HG03139 (cell line): ENCODE results near the gene KRT73.

Experiments used
- ATAC-seq: cut with Tn5 transposase; IDR thresholded peaks from one replicate; pipeline ENCODE4 v1.9.1; 2021; ENCODE audit not compliant: unreplicated experiment

The KRT73 gene

DNA sequence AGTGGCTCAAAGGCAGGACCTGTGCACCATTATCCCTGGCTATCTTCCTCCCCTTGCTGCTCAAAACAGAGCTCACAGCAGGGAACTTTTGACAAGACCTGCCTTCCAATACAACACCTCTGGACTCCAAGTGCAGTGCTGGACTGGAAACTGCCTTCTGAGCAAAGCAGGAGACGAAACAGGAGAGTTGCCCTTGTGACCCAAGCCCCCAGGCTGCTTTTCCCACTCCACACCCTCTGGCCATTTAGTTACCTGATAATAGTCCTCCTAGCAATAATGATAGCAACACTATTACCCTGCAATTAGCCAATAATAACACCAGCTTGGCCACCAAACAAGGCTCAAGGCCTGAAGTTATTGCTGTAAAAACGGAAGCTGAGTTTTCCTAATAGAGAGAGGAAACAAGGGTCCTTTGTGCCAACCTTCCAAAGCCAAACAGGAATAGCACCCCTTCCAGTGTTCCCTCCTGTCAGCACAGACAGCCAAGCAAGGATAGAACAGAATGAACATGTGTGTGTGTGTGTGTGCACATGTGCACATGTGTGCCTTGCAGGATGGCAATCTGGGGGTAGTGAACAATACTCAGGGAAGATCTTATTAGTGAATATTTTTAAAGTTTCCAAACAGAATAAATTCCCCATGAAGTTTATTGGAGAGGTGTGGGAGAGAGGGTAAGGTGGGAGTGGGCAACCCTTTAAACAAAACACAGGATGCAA, 9.2 kb upstream of the KRT73 start:
- ATAC-seq, result no peak

DNA sequence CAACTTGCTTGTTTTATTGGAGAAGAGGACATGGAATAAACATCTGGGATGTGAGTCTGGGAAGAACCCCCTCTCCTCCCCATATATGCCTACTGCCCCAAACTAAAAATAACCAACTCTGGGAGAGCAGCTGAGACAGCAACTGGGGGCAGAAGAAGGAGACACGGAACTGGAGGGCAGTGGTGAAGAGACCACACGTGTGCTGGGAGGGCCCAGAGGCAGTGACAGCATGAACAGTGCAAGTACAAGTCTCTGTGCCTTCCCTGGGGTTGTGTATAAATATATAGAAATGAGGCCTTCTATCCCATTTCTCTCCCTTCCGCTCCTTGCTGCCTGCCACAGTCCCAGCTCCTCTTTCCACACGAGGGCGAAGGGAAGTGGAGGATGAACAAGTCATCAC, 4.0 kb upstream of the KRT73 start:
- no peak for ATAC-seq

DNA sequence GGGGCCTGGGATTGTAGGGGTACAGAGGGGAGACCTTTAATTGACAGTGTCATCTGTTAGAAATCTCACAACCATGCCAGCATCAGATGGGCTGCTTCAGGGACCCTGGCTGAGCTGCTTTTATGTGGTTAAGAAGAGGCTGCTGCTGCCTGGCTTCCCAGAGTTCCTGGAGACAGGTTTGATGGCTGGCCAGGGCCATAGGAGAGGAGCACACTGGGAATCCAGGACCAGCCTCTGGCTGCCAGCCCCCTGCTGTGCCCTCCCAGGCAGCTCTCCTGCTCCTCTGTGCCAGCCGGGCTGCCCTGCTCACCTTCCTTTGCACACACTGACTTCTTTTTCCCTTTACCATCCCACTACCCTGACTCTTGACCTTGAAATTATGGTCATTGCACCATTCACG, 507 bp upstream of the KRT73 start:
- ATAC-seq, result no peak

DNA sequence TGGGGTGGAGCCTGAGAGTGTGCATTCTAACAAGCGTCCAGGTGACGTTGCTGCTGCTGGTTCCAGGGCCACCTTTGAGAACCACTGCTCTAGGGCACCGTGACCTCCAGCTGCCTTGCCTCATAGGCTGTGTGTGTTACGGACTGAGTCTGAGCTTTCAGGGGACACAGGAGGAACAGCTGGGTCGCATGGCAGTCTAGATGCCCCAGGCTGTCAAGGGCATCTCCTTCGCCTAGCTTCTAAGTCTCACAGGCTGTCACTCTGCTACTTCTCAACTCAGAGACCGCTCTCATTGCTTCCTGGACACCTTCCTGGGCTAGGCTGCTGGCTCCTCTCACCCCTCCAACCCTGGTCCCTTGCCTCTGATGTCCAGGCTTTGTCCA, 965 bp downstream of the KRT73 start:
- no peak for ATAC-seq

DNA sequence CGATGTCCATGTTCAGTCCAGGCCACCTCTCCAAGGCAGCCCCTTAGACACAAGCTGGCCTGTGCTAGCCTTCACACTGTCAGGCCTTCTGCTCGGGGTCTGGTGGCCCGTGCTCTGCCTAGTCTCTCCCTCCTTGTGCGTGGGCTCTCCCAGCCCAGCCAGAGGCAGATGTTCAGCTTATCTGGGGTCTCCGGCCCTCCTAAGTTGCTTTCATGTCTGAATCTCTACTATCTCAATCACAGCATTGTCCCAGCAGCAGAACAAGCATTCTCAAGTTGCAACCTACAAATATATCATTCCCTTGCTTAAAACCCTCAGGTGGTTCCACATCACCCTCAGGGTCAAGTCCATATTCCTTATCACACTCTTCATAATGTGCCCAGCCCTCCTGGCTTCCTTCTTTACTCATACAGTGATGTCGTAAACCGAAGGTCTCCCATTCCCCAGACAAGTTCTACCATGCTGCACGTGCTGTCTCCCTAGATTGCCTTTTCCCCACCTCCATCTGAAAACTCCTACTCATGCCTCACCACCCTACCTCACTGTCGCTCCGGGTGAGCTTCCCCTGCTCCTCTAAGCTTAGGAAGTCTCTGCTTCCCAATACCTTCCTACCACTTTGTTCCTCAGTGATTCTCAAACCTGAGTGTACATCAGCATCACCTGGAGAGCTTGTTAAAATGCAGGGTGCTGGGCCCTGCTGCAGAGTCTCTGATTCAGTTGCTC, 1.5 kb downstream of the KRT73 start:
- no peak for ATAC-seq

DNA sequence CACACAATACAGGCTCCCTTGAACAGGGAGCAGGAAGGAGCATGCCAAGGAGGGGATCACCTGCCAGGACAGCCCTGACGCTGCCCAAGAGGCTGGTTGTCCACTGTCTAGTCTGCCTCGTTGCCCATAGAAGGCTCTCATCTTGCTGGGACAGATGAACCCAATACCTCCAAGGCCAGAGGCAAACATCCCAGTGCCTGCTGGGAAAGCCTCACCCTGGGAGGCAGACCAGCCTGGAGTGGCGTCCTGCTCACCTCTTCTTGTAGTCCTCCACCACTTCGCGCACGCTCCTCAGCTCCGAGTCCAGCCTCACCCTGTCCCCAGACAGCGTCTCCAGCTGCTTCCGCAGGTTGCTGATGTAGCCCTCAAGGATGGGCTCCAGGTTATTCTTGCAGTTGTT, 2.4 kb downstream of the KRT73 start:
- no peak for ATAC-seq

DNA sequence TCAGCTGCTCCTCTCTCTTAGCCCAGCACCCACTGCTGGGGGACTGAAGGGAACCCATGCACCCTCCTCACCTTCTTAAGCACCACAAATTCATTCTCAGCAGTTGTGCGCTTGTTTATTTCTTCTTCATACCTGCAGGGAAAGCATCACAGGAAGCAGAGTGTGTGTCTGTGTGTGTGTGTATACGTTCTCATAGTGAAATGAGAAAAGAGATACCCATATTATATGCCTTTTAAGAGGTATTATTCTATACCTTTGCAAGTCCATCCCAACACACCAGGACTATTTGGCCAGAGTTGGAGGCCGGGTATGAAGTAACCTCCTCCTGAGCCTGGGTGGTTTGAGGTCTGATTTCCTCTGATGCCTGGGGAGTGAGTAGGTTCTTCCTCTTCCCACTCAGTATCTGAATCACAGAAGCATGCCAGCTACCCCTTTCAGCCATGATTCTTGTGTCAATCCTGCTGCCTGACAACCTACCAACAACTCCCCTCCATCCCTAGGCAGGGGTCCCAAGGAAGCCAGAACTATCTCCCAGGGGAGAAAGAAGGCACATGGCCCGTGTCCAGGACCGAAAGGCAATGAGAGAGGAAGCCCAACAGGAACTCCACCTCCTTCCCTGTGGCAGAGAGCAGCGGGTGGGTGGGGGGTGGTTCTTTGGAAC, 3.0 kb downstream of the KRT73 start:
- no peak for ATAC-seq

DNA sequence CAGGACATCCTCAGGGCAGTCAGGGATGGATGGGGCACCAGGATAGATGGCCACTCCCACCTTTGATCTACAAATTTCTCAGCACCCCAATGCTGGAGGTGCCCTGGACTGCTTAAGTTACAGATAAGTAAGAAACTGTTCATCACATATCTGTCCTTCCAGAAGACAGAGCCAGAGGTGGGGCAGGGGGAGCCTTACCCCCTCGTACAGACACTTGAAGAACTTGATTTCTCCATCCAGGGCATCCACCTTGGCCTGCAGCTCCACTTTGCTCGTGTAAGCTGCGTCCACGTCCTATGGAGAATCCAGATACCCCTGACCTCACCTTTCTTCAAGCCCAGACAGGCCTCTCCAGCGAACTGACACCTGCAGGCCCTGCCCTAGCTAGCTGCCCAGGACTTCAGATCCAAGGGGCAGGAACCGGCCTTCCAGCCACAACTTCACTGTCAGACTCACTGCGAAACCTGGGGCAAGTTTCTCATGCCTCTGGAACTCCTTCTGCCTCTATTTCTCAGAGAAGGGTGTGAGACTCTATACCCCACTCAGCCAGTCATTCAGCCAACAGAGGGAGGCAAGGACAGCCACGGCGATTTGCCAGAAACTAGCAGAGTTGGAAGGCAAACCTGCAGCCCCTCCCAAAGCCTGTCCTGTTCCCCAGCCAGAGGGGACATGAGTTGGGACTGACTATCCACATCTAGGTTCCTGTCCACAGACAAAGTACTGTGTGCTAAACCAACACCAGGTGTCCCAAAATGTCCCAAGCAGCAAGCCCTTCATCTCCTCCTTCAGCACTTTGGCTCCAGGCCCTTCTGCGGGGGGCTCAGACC, 3.8 kb downstream of the KRT73 start:
- ATAC-seq, result no peak

DNA sequence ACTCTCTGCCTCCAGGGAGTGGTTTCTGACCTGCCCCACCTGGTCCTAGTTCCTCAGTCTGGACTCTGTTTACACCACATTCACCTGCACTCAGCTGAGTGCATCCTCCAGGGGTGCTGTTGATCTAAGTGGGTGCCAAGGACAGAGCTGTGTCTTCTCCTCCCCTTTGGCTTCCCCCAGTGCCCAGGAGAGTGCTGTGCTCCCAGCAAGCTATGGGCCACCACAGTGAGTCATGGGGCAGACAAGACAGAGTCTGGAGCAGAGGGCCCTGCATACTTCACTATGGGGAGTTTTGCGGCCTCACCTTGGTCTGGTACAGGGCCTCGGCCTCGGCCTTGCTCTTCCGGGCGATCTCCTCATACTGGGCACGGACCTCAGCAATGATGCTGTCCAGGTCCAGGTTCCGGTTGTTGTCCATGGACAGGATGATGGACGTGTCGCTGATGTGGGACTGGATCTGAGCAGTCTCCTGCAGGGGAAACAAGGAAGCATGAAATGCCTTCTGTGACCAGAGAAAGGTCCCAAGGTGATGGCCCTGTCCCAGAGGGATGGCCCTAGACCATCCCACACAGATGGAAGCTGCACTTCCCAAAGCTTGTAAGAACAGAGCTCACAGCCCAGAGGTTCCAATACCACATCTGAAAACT, 4.9 kb downstream of the KRT73 start:
- no peak for ATAC-seq

DNA sequence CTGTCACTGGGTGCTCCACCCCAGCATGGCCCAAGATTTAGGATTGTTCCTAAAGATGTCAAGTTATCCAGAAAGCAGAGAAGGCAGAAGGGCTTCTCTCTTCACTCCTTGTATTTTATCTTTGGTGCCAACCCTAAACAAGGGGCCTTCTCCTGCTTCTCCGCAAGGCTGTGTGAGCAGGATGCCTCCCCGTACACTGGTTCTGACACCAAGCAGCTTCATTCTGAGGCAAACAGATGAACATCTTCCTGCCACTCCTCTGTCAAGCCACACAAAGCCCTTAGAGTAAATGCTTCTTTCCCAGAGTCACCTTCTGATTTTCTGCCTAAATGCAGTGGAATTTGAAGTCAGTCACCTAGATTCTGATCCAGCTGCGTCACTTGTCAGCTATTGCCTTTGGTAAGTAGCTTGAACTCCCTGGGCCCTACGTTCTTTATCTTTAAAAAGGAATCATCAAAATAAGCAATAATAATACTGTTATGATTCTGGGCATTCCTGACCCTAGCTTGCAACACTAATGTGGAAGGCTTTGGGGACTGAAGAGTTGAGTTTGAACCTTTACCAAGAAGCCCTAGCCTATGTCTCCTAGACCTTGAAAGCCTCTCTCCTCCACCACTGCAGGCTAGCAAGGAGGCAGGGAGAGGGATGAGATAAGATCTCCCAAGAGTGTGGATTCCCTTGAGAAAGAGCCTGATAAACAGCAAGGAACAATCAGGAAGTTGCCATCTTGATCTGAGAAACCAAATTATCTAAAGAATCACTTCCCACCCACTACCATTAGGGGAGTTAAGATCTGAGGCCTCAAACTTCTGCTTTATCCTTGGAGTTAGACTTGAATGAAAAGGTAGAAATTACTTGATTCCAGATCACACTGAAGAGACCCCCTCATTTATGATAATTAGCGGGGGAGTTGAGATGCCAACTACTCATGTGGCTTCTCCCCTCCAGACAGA, 5.7 kb downstream of the KRT73 start:
- no peak for ATAC-seq

DNA sequence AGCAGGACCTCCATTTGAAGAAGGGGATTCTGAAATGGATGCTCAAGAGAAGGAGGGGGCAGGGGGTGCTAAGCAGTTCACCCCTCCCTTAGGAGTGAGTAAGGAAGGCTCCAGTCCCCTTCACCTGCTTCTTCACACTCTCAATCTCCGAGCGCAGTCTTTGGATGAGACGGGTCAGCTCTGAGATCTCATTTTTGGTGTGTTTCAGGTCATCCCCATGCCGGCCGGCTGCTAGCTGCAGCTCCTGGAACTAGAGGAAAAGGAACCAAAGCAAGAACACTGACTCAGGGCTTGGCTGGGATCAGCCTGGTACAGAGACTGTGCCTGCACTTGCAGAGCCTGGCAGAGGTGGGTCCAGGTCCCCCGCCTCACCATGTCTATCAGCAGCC, 7.3 kb downstream of the KRT73 start:
- no peak for ATAC-seq

DNA sequence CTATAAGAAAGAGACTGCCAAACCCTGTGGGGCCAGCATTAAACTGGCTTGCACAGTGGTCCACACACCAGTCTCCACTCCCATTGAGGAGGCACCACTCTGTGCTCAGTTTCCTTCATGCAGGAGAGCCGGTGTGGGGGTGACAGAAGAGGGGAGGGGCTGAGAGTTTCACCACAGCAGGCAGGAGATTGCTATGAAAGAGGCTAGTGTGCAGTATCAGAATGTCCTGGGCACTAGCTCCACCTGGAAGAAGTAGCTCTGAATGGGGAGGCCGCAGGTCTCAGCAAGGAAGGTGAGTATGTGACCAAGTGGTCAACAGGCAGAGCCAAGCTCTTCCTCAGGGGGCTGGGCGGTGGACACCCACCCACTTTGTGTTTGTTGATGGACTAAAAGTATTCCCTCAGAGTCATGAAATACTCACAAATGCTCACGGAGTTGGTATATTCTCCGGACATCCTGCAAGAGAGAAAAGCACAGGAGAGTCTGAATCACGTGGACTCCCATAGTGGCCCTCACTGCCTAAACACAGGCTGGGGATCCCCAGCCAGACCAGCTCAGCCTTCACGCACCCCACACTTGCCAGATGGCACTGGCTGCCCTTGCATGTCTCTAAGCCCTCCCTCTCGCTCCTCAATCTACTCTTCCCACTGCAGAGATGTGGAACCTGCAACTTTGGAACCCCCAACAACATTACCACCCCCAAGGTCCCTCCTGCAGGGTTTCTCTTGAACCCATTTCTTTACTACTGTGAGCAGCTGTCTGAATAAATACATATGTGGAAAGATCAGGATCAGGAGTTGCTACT, 9.3 kb downstream of the KRT73 start:
- ATAC-seq, result no peak

DNA sequence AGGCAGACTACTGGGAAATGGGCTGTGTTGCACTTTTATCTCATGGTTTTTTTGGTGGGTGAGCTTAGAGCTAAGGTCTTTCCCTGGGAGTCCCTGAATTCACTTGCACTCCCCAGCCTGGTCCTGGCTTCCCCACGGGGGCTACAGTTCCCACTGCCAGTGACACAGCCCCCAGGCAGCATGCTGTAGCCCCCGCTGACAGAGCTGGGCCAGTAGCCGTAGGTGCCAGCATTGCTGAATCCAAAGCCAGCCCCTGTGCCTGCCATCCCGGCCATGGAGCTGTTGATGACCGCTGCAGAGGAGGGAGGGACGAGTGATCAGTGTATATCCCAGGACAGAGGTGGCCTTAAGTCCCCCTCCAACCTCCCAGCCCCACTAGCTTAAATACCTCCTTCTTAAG, 10.2 kb downstream of the KRT73 start:
- no peak for ATAC-seq

DNA sequence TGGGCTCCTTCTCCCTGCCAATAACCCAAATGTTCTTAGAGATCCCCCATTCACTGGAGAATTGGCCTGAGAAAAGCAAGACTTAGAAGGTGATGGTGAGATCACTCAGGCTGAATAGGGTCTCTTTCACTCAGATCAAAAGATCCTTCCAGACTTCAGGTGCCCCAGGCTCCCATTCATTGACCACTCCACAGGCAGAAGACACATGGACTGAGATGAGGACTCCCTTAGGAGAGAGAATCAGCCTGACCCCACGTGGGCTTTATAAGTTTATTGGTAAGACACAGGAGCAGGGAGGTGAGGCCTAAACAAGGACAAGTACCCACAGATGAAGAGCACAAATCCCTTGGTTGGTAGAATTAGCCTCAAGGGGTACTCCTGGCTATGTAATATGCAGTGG, 11.0 kb downstream of the KRT73 start:
- no peak for ATAC-seq

DNA sequence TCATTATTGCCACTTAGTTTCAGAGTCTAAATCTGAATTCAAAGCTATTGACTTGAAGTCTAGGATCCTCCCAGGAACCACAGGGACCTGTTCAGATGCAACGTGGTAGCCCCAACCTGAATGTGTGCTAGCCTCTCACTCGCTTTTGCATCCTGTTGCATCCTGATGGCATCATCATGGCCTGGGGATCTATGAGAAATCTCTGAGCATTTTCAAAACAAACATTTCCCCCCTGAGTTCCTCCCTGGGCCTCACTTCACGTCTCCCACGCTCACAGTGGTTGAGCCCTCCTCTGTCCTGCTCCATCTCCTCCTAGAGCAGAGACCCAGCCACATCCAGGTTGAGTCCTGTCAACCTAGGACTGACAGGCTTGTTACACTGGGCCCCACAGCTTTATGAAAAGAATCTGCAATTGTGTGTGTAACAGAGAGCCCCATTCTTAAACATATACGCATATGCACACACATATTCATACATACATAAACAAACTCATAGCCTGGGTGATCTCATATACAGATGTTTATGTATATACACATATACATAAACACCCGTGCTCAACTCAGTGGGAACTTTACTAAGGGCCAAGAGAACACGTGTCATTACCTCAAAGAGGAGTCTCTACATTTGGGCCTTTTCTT, 11.7 kb downstream of the KRT73 start:
- ATAC-seq, result no peak

DNA sequence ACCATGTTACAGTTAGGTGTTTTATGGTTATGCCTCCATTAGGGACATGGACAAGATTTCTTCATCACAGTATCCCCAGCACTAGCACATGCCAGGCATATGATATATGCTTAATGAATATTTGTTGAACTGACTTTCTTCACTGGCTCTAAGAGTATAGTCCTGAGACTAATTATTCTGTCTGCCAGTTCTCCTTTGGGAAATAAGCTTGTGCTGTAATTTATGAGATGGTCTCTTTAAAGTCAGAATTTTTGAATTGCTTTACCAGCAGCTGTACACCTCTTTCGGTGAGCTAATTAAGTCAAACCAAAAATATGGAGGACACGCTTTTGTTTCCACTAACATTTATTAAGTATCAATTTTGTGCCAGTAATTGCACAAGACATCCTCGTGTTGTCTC, 12.3 kb downstream of the KRT73 start:
- ATAC-seq, result no peak

DNA sequence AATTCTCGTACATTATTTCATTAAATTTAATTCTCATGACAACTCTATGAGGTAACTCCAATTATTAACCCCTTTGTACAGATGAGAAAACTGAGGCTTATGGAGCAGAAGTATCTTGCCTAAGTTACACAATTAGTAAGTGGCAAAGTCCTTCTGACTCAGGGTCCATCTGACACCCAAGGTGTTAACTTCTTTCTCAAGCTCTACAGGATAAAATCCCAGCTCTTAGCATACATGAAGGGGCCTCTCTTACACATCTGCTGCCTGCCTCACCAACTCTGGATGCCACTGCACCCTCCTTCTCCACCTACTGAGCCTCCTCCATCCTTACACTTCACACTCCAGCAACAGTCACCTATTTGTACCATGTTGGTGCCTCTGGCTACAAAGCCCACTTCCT, 12.8 kb downstream of the KRT73 start:
- no peak for ATAC-seq

DNA sequence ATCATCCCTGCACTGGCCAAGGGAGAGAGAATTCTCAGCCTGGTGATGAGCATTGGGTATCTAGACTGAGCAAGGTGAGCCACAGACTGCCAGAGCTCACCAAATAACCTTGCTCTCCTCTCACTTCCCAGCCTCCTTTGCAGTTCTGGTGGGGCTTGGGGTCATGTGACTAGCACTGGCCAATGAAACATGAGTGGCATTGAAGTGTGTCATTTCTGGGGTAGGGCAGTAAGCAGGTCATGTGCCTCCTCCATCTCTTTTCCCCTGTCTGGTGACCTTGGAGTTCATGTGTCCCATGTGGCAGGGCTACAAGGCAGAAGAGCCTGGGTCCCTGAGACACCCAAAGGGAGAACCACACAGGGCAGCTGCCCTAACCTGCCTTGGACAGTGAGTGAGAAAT, 13.5 kb downstream of the KRT73 start:
- ATAC-seq, result no peak

DNA sequence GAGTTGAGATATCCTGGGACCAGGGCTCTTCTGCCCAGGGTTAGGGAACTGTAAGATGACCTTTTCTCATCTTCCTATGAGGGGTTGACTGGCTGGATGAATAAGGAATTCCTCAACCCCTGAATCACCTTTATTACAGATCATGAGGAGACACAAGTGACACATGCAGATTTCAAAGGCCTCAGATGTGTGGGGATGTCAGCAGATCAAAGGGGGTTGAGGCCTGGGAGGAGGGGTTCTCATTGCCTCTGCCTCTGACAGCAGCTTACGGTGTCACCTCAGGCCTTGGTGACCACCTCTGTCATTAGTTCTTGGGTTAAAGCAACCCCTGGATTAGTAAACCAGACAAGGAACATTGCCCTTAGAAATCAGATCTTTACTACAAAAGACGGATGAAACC, 15.0 kb downstream of the KRT73 start:
- ATAC-seq, result no peak
